DMS153 (cell line): Measurements from ENCODE around the gene OLFML2B.
"Not testable (repeated sequence)": the region's sequence is repeated elsewhere in the genome, so short reads cannot be mapped to it uniquely, and the experiment has no call there.

Experiments used
- DNase-seq: peaks from one replicate; lab custom pipeline; 2025; lab: John Stamatoyannopoulos, UW

Gene OLFML2B

DNA sequence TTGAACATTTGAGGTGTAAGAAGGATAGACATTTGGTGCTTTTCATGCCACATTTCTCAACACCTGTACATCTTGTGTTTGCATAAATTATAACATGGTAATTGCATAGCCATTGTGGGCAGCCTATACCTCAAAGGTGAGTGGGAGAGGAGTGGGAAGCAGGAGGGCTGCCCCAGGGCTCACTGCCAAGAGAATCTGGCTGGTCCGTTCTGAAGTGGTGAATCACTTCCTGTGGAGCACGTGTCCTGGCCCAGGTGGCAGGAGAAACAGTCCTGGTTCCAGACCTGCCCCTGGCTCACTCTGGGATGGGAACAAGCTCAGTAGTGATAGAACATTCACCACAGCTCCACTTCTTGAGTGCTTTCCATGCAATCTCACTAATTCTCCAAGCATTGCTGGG is 11.6 kb upstream of the OLFML2B start:
- DNase-seq: peak; percentile 72

DNA sequence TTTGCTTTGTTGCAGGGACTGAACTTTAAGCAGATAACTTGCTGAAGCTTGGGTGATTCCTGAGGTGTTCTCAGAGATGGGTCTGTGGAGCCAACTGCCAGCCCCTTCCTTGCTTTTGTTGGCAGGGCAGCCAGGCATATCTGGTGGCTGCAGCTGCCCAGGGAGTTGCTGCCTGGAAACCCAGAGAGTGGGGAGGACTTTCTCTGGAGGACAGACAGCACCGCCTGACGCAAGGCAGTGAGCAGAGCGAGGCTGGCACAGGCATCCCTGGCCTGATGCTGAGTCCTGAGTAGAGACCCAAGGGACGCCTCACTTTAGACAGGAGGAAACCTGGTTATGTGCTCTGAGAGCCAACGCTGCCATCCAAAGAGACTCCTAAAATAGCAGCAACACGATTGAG is 9.8 kb upstream of the OLFML2B start:
- DNase-seq: peak; percentile 36

GRCh38 chr1:162030759-162031280 is 7.2 kb upstream of the OLFML2B start:
- DNase-seq: no peak

DNA sequence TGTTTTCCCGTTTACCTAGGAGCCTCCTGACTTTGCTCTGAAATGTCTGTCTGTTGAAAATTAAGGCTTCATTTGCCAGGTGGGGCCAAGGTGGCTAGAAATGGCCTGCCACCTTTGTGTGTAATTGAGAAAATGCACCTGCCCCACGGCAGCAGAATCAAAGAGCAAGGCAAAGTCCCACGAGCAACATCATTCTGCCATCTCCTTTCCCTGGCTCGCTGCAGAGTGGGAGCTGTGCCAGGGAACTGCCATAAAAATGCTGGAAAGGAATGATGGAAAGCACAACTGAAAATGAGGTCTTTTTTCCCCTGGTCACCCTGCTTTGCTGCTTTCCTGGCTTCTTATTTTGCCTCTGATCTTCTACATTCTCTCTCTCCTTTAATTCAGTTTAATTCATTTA is 5.5 kb upstream of the OLFML2B start:
- DNase-seq: peak; percentile 43

DNA sequence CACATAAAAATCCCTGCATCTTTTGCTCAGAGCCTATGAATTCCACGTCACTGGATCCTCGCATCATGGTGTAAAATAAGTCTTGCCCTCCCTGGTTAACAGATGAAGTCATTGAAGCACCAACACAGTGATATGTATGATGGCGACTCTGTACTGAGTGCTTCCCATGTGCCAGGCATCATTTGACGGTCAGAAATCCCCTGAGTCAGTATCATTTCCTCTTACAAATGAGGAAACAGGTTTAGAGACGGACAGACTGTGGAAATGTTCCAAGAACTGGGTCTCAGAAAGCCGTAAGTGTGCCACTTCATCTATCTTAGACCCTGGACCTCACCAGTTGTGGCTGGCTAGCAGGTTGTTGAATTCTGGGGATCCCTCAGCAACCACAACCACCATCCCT is 5.1 kb upstream of the OLFML2B start:
- DNase-seq: peak; percentile 36

- DNase-seq: no peak
These were observed 3.2 kb upstream of the OLFML2B start for GRCh38 chr1:162026881-162027280.

- DNase-seq: no peak
These were observed 1.9 kb upstream of the OLFML2B start for GRCh38 chr1:162025541-162025940.

GRCh38 chr1:162023181-162023546 is 505 bp downstream of the OLFML2B start:
- DNase-seq: no peak

- DNase-seq: no peak
These were observed 1.0 kb downstream of the OLFML2B start for GRCh38 chr1:162022626-162023025.

DNA sequence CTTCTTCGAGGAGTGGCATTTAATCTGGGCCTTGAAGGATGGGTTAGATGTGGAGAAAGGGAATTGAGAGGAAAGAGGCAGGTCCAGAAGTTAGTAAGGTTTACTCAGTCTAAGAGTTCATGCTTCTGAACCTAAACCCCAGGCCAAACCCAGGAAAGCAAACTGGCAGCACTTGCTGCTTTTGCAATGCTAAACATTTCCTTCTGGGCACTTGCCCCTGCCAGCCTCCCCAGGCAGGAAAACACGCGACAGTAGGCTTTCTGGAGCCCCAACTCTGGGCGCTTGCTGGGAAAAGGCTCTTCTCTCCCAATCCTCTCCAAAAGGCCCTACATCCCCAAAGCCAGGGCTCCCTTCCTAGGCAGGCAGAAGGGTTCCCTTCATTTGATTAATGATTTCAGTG is 2.5 kb downstream of the OLFML2B start:
- DNase-seq: no peak

GRCh38 chr1:162020150-162020549 is 3.5 kb downstream of the OLFML2B start:
- no peak for DNase-seq

GRCh38 chr1:162019446-162019845 is 4.2 kb downstream of the OLFML2B start:
- no peak for DNase-seq

GRCh38 chr1:162019006-162019405 is 4.7 kb downstream of the OLFML2B start:
- peak; percentile 75 for DNase-seq

GRCh38 chr1:162018418-162018817 is 5.3 kb downstream of the OLFML2B start:
- no peak for DNase-seq

DNA sequence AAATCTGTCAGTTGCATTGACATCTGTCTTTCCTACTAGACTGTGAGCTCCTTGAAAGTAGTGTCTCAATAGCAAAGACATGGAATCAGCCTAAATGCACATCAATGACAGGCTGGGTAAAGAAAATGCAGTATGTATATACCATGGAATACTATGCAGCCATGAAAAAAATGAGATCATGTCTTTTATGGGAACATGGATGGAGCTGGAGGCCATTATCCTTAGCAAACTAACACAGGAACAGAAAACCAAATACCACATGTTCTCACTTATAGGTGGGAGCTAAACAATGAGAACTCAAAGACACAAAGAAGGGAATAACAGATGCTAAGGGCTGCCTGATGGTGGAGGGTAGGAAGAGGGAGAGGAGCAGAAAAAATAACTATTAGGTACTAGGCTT is 5.9 kb downstream of the OLFML2B start:
- DNase-seq: not testable (repeated sequence)

GRCh38 chr1:162016631-162017030 is 7.0 kb downstream of the OLFML2B start:
- no peak for DNase-seq

- DNase-seq: no peak
These were observed 8.5 kb downstream of the OLFML2B start for GRCh38 chr1:162015196-162015595.

GRCh38 chr1:162014202-162014601 is 9.5 kb downstream of the OLFML2B start:
- DNase-seq: no peak

DNA sequence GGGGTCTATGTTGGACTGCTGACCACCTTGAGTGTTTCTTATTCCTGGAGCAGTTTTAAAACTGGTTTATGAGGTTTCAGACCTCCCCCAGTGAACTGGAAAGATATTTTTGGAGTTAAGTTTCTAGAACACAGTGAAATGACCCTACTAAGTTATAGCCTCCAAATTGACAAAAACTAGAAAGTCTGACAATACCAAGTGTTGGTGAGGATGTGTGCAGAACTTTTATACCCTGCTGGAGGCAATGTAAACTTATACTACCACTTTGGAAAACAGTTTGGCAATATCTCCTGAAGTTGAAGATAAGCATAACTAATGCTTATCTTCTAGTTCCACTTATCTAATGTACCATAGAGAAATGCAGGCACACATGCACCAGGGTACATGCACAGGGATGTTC is 10.4 kb downstream of the OLFML2B start:
- DNase-seq: no peak

DNA sequence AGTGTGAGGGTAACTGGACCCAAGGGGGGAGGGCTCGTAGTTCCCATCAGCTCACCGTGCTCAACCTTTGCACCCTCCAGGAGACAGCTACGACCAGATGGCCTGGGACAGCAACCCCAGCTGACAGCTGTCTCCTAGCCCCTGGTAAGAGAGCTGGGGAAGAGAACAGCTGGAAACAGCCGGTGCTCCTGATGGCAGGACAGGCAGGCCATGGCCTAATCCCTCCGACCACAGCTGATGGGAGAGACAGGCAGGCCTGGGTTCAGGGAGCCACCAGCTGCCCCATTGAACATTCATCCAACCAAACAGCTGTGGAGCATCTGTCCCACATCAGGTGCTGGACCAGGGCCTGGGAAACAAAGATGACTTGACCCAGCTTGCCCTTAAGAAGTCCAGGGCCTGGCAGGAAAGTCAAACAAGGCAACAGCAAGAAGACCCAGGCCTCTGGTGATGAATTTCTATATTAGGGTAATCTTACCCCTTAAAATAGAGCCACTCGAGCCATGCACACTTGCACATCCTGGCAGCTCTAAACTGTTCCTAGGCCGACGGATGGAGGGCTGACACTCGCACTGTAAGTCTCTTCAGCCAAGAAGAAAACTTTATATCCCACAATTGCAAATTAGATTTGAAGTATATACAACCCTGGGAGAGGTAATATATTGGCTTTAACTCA is 12.2 kb downstream of the OLFML2B start:
- no peak for DNase-seq

DNA sequence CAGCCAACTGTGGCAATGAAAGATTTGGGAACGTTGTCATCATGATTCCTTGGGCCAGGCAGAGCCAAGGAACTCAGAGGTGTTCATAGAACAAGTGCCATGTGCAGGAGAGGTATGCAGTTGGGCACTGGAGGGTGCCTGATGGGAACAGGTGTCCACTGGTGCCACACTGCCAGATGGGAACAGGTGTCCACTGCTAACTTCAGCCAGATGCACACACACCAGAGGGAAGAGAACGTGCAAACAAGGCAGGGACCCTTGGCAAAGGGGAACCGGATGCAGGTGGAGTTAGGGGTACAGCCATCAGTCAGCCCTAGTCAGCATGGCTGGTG is 13.5 kb downstream of the OLFML2B start:
- DNase-seq: no peak

DNA sequence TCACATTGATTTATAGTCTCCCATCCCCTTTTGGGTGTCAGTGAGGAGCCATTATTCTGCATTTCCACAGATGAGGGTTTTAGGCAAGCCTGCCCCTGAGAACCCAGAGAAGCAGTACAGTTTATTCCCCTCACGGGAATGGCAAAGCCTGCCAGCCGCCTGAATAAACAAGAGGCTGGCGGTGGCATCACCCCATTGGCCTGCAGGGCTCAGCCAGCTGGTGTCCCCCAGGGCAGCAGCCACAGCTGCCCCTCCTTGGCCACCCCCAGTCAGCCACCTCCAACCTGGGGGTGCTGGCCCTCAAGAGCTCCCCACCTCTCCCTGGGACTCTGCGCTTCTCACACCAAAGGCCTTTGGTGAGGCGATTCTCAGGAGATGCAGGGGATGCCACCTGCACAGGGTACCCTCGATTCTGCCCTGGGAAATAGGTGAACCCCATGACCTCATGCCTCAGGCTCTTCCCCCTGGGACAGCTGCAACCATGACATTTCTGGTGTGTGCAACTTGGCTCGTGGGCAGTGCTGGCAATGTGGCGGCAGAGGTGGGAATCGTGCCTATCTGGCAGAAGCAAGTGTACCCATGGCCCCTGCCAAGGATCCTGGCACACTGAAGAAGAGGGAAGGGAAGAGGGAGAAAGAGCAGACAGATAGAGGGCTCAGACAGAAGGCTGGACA is 14.0 kb downstream of the OLFML2B start:
- peak; percentile 11 for DNase-seq

- DNase-seq: no peak
These were observed 14.9 kb downstream of the OLFML2B start for GRCh38 chr1:162008799-162009198.

DNA sequence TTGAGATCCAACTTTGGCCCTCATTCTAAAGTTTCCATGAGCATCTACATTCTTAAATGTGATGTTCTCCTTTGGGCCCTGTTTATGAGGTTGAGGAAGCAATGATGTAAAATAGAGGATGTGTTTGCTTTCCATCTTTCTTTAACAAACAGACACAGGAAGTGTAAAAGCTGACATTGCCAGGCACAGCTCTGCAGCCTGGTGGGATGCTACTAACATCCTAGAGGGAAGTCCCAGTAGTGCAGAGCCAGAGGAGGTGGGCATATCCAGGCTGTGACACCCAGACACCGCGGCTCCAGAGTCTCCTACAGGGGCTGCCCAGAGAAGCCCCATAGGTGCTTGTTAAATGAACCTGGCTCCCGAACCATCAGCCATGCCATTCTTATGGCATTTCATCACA is 16.2 kb downstream of the OLFML2B start:
- DNase-seq: peak; percentile 19
